Measurements from ENCODE around the gene LRIT3. TPM values are rescaled to one million over a fixed set of nuclear protein-coding genes. Genes with fewer than 3 reads are reported as not detected.

Gene LRIT3
- polyA plus RNA-seq, 3 donors, result 0.07 TPM; not detected in 2

GRCh38 chr4:109826719-109827118, 21.2 kb upstream of the LRIT3 start:
- intact Hi-C loops (cut with micrococcal nuclease), result loop anchor here in 1 of 2 donors (10.0 kb wide), 1 partner anchor 122 kb away; the partner anchor contains the start of gene CASP6
- H3K4me1 ChIP-seq (ENCODE audit: control insufficient read depth in 1 of 2, insufficient read depth in 2 of 2, low read length in 2 of 2), result no peaks in the 10 kb centered on the region
- Mint-ChIP-seq H3K9me3 (no peaks in the 10 kb centered on the region), H3K27me3 (ENCODE audit: low read depth in 3 of 3) (no peaks in the 10 kb centered on the region), H3K36me3 (peaks cover 24 to 41% of the 10 kb centered on the region in 2 donors), H3K27ac (no peak overlapping the region), H3K4me1 (no peaks in the 10 kb centered on the region), H3K4me3 (no peak overlapping the region)
- no peak overlapping the region for H3K4me3 ChIP-seq (replicated peaks in 1 of 3; ENCODE audit: low read depth in 2 of 3, low read length in 3 of 3)
- H3K27me3 ChIP-seq (ENCODE audit: control insufficient read depth in 2 of 2, insufficient read depth in 2 of 2, low read length in 2 of 2), result no peaks in the 10 kb centered on the region
- H3K79me2 ChIP-seq (ENCODE audit: insufficient read depth, low read length), result no peaks in the 10 kb centered on the region
- no peaks in the 10 kb centered on the region for H4K20me1 ChIP-seq (ENCODE audit: insufficient read depth, low read length)
- H3K36me3 ChIP-seq (replicated peaks in 1 of 2; ENCODE audit: control insufficient read depth in 1 of 2, insufficient read depth in 2 of 2, low read length in 2 of 2), result peaks cover 32 to 37% of the 10 kb centered on the region in 2 donors
- no peaks in the 10 kb centered on the region for H3K9me3 ChIP-seq (replicated peaks in 1 of 2; ENCODE audit: control insufficient read depth in 1 of 2, insufficient read depth in 1 of 2, low read length in 2 of 2)
- peak in 1 of 3 donors; percentile 22 for DNase-seq
- peak; percentile 68 for TF ChIP-seq CTCF (IDR thresholded peaks at IDR 0.05)
- no peak overlapping the region for H3K27ac ChIP-seq (ENCODE audit: low read depth in 1 of 2, low read length in 2 of 2)
- no peak overlapping the region for H3K9ac ChIP-seq (ENCODE audit: insufficient read depth, low read length, poor library complexity, severe bottlenecking)
- H2AFZ ChIP-seq (ENCODE audit: insufficient read depth, low read depth, low read length, poor library complexity, severe bottlenecking), result no peak overlapping the region
- H3K4me2 ChIP-seq (replicated peaks; ENCODE audit: extremely low read depth, low read length, poor library complexity, severe bottlenecking), result no peak overlapping the region

- no peaks in the 10 kb centered on the region for H3K9me3 ChIP-seq (replicated peaks in 1 of 2; ENCODE audit: control insufficient read depth in 1 of 2, insufficient read depth in 1 of 2, low read length in 2 of 2)
- intact Hi-C loops (cut with micrococcal nuclease), result loop anchor here in 1 of 2 donors (10.0 kb wide), 1 partner anchor 123 kb away; the partner anchor contains the start of gene CASP6
- no peak within 1 kb of the TSS for H3K4me3 ChIP-seq (replicated peaks in 1 of 3; ENCODE audit: low read depth in 2 of 3, low read length in 3 of 3)
- H3K27me3 ChIP-seq (ENCODE audit: control insufficient read depth in 2 of 2, insufficient read depth in 2 of 2, low read length in 2 of 2), result no peaks in the 10 kb centered on the region
- no peaks in the 10 kb centered on the region for H3K4me1 Mint-ChIP-seq
- peaks cover 26 to 27% of the 10 kb centered on the region in 2 donors for H3K36me3 ChIP-seq (replicated peaks in 1 of 2; ENCODE audit: control insufficient read depth in 1 of 2, insufficient read depth in 2 of 2, low read length in 2 of 2)
- H3K27me3 Mint-ChIP-seq (ENCODE audit: low read depth in 3 of 3), result no peaks in the 10 kb centered on the region
- no peaks in the 10 kb centered on the region for H3K79me2 ChIP-seq (ENCODE audit: insufficient read depth, low read length)
- H3K9me3 Mint-ChIP-seq, result no peaks in the 10 kb centered on the region
- H3K27ac ChIP-seq (ENCODE audit: low read depth in 1 of 2, low read length in 2 of 2), result no peak within 1 kb of the TSS
- H4K20me1 ChIP-seq (ENCODE audit: insufficient read depth, low read length), result no peaks in the 10 kb centered on the region
- no peak within 1 kb of the TSS for H3K9ac ChIP-seq (ENCODE audit: insufficient read depth, low read length, poor library complexity, severe bottlenecking)
- no peak within 1 kb of the TSS for H3K4me3 Mint-ChIP-seq
- no peak for DNase-seq
- H3K27ac Mint-ChIP-seq, result no peak within 1 kb of the TSS
- H2AFZ ChIP-seq (ENCODE audit: insufficient read depth, low read depth, low read length, poor library complexity, severe bottlenecking), result no peak within 1 kb of the TSS
- H3K36me3 Mint-ChIP-seq, result peaks cover 20 to 33% of the 10 kb centered on the region in 2 donors
- H3K4me2 ChIP-seq (replicated peaks; ENCODE audit: extremely low read depth, low read length, poor library complexity, severe bottlenecking), result no peak within 1 kb of the TSS
- no peak for TF ChIP-seq CTCF (IDR thresholded peaks at IDR 0.05)
- H3K4me1 ChIP-seq (ENCODE audit: control insufficient read depth in 1 of 2, insufficient read depth in 2 of 2, low read length in 2 of 2), result no peaks in the 10 kb centered on the region
- no CpG with 5 or more reads among the region's 2 CpGs for WGBS (ENCODE audit: insufficient coverage)
Measured at GRCh38 chr4:109827672-109828071, 20.2 kb upstream of the LRIT3 start, which contains the start of gene RRH. Gene RRH (plus strand): TSS chr4:109827972. CDS start chr4:109828028, 56 bp downstream.
